ENCODE measurements around the gene MELK. TPM values are rescaled to one million over a fixed set of nuclear protein-coding genes. Genes with fewer than 3 reads are reported as not detected.

The MELK gene
- total and polyA plus RNA-seq, 2 of the 13 experiments (the other 11 are each of a cell fraction or from before 2014, with no cell fraction given) = 16.7 to 50.4 TPM

DNA sequence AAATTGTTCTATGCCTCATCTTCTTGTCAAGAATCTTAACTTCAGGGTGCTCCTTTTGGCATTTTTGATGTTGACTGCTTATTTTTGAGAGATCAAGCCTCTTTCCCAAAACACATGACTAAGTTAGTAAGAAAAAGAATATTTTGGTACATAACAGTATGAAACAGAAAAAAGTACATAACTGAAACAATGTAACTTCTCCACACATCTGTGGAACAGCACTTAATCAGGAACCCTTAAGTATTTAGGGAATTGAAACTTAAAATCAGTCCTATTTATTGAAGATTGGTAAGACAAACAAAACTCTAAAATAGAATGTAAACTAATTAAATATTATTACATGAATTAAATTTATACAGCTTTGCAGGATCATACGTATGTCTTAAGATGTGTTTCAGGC, 103.4 kb downstream of the MELK start:
- Histone ChIP-seq H4K20me1 (ENCODE audit: insufficient read depth, low read length) (no peaks in the 10 kb centered on the region), H3K36me3 (replicated peaks in 1 of 2; ENCODE audit: control insufficient read depth in 1 of 2, insufficient read depth in 2 of 2, low read length in 2 of 2) (peaks cover 0 to 28% of the 10 kb centered on the region in 2 experiments), H3K79me2 (ENCODE audit: insufficient read depth, low read length) (no peaks in the 10 kb centered on the region), H3K9ac (ENCODE audit: insufficient read depth, low read depth, low read length) (no peak overlapping the region), H2AFZ (ENCODE audit: low read length) (no peak overlapping the region), H3K27ac (ENCODE audit: extremely low read length, insufficient read depth, low read length) (no peak overlapping the region), H3K4me2 (ENCODE audit: low read depth, low read length) (no peak overlapping the region), H3K9me3 (ENCODE audit: low read length) (no peaks in the 10 kb centered on the region), H3K4me3 (replicated peaks in 1 of 3; ENCODE audit: insufficient read depth in 1 of 3, low read depth in 2 of 3, low read length in 3 of 3) (no peak overlapping the region), H3K27me3 (ENCODE audit: control insufficient read depth in 1 of 2, insufficient read depth in 2 of 2, low read length in 2 of 2) (no peaks in the 10 kb centered on the region), H3K4me1 (ENCODE audit: insufficient read depth, low read length) (no peaks in the 10 kb centered on the region)
- TF ChIP-seq MTF2 (CRISPR knock-in tag; IDR thresholded peaks at IDR 0.05; ENCODE audit: borderline replicate concordance) = no peak
- TF ChIP-seq, protein P1, sequence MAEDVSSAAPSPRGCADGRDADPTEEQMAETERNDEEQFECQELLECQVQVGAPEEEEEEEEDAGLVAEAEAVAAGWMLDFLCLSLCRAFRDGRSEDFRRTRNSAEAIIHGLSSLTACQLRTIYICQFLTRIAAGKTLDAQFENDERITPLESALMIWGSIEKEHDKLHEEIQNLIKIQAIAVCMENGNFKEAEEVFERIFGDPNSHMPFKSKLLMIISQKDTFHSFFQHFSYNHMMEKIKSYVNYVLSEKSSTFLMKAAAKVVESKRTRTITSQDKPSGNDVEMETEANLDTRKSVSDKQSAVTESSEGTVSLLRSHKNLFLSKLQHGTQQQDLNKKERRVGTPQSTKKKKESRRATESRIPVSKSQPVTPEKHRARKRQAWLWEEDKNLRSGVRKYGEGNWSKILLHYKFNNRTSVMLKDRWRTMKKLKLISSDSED (CRISPR knock-in tag; IDR thresholded peaks at IDR 0.05) = no peak
- TF ChIP-seq, protein P2, sequence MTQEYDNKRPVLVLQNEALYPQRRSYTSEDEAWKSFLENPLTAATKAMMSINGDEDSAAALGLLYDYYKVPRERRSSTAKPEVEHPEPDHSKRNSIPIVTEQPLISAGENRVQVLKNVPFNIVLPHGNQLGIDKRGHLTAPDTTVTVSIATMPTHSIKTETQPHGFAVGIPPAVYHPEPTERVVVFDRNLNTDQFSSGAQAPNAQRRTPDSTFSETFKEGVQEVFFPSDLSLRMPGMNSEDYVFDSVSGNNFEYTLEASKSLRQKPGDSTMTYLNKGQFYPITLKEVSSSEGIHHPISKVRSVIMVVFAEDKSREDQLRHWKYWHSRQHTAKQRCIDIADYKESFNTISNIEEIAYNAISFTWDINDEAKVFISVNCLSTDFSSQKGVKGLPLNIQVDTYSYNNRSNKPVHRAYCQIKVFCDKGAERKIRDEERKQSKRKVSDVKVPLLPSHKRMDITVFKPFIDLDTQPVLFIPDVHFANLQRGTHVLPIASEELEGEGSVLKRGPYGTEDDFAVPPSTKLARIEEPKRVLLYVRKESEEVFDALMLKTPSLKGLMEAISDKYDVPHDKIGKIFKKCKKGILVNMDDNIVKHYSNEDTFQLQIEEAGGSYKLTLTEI (CRISPR knock-in tag; conservative IDR thresholded peaks at IDR 0.05) = no peak
- no peak for TF ChIP-seq CEBPG (CRISPR knock-in tag; IDR thresholded peaks at IDR 0.05)
- TF ChIP-seq ZNF484 (CRISPR knock-in tag; IDR thresholded peaks at IDR 0.05; ENCODE audit: borderline replicate concordance, low read depth) = no peak
- TF ChIP-seq ELF4 (CRISPR knock-in tag; IDR thresholded peaks at IDR 0.05; ENCODE audit: borderline replicate concordance) = no peak
- no peak for TF ChIP-seq RFX3 (CRISPR knock-in tag; IDR thresholded peaks at IDR 0.05)
- no peak for TF ChIP-seq ZKSCAN5 (CRISPR knock-in tag; IDR thresholded peaks at IDR 0.05)
- no peak for TF ChIP-seq THAP11 (CRISPR knock-in tag; IDR thresholded peaks at IDR 0.05)
- no peak for TF ChIP-seq SMARCE1 (IDR thresholded peaks at IDR 0.05; ENCODE audit: borderline replicate concordance)
- TF ChIP-seq CENPT (CRISPR knock-in tag; IDR thresholded peaks at IDR 0.05; ENCODE audit: low read depth) = no peak
- no peak for TF ChIP-seq ZNF451 (CRISPR knock-in tag; IDR thresholded peaks at IDR 0.05)
- TF ChIP-seq, protein P3, sequence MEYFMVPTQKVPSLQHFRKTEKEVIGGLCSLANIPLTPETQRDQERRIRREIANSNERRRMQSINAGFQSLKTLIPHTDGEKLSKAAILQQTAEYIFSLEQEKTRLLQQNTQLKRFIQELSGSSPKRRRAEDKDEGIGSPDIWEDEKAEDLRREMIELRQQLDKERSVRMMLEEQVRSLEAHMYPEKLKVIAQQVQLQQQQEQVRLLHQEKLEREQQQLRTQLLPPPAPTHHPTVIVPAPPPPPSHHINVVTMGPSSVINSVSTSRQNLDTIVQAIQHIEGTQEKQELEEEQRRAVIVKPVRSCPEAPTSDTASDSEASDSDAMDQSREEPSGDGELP (IDR thresholded peaks at IDR 0.05; ENCODE audit: borderline replicate concordance, low read depth) = no peak
- in situ Hi-C loops (cut with HindIII; ENCODE audit: extremely low pct_ligation_motif_present, low pct_unique_long_range_greater_than_20kb) = no loop called here
- ATAC-seq (no peak), DNase-seq (ENCODE audit: low spot score) (no peak), FAIRE-seq (no peak)
- intact Hi-C loops (cut with micrococcal nuclease; ENCODE audit: unreplicated experiment) = no loop called here
- POLR2A ChIA-PET = no interaction called here
- 100% methylated on average over 1 of the region's 1 CpG for WGBS (ENCODE audit: low lambda C conversion rate)
- CTCF ChIA-PET (ENCODE audit: low intra/inter-chr PET ratio, low total read pairs) = no interaction called here
- BruUV-seq (replicated peaks) = no TSS peak
